HEK293T (cell line): ENCODE measurements around the gene MAP2K3.

ENCODE experiments used
- ARNT ChIP-seq: fragments of 450-650 bp; IDR thresholded peaks from 2 replicates; pipeline ENCODE4 v1.6.1; 2017; ENCODE audit warnings: mild to moderate bottlenecking
- BHLHE40 ChIP-seq: fragments of 450-650 bp; IDR thresholded peaks from 2 replicates; pipeline ENCODE4 v1.6.1; 2016; ENCODE audit warnings: mild to moderate bottlenecking, moderate library complexity, borderline replicate concordance
- ELF4 ChIP-seq: fragments of 450-650 bp; IDR thresholded peaks from 2 replicates; pipeline ENCODE4 v1.6.1; 2017; ENCODE audit warnings: antibody characterized with exemption
- FOXA1 ChIP-seq: fragments of 450-650 bp; IDR thresholded peaks from 2 replicates; pipeline ENCODE4 v1.6.1; 2016; ENCODE audit warnings: mild to moderate bottlenecking
- FOXM1 ChIP-seq: fragments of 450-650 bp; IDR thresholded peaks from 2 replicates; pipeline ENCODE4 v1.6.1; 2017; ENCODE audit warnings: mild to moderate bottlenecking, borderline replicate concordance
- HDGF ChIP-seq: fragments of 450-650 bp; IDR thresholded peaks from 2 replicates; pipeline ENCODE4 v1.6.1; 2017; ENCODE audit warnings: antibody characterized with exemption, borderline replicate concordance
- L3MBTL2 ChIP-seq: fragments of 450-650 bp; conservative IDR thresholded peaks from 2 replicates; pipeline ENCODE4 v1.6.1; 2016; ENCODE audit warnings: mild to moderate bottlenecking
- TARDBP ChIP-seq: fragments of 450-650 bp; IDR thresholded peaks from 2 replicates; pipeline ENCODE4 v1.6.1; 2016

GRCh38 chr17:21268596-21269188, 15.8 kb upstream of the MAP2K3 start:
- TF ChIP-seq ARNT (no peak), FOXM1 (no peak), BHLHE40 (no peak), HDGF (no peak), FOXA1 (no peak), TARDBP (no peak), L3MBTL2 (no peak), ELF4 (no peak)
